Activated CD8-positive, alpha-beta T cell treated with anti-CD3 and anti-CD28 coated beads for 36 hours (primary cell): ENCODE data around the gene IL5. TPM values are rescaled to one million over a fixed set of nuclear protein-coding genes. Genes with fewer than 3 reads are reported as not detected.
A peak's percentile ranks its signal among the peaks of the same experiment; 100 is the strongest.

Experiments used
- ATAC-seq: fragments of 200-7000 bp; cut with Tn5 transposase; one replicate; pipeline ENCODE4 v1.10.0; 2021; ENCODE audit warnings: mild to moderate bottlenecking, moderate library complexity
- CTCF ChIA-PET: fragments of 350-600 bp; sonication (Branson Sonifier 250); formaldehyde crosslinking; loops from one replicate; lab custom pipeline; 2021; ENCODE audit warnings: antibody characterized with exemption; lab: Charles Lee
- POLR2A ChIA-PET: fragments of 350-600 bp; sonication (Branson Sonifier 250); formaldehyde crosslinking; loops from one replicate; lab custom pipeline; 2021; ENCODE audit warnings: antibody characterized with exemption; lab: Charles Lee
- DNase-seq: peaks from one replicate; pipeline ENCODE4 v3.0.0-alpha.2; 2020
- H3K27ac Mint-ChIP-seq: one replicate; pipeline ENCODE4 v1.8.0; 2021; ENCODE audit warnings: mild to moderate bottlenecking, mixed read lengths
- H3K27me3 Mint-ChIP-seq: one replicate; pipeline ENCODE4 v1.8.0; 2021; ENCODE audit warnings: mixed read lengths
- H3K36me3 Mint-ChIP-seq: one replicate; pipeline ENCODE4 v1.8.0; 2021; ENCODE audit warnings: low read depth, mixed read lengths
- H3K4me1 Mint-ChIP-seq: one replicate; pipeline ENCODE4 v1.8.0; 2021; ENCODE audit warnings: low read depth, mixed read lengths
- H3K4me3 Mint-ChIP-seq: one replicate; pipeline ENCODE4 v1.8.0; 2021; ENCODE audit warnings: mild to moderate bottlenecking, moderate library complexity, mixed read lengths
- H3K9me3 Mint-ChIP-seq: one replicate; pipeline ENCODE4 v1.8.0; 2021; ENCODE audit warnings: mixed read lengths
- intact Hi-C: fragments of 100-400 bp; cut with micrococcal nuclease; formaldehyde crosslinking; loops from one replicate; pipeline ENCODE4 v1.10.0; 2022
- total RNA-seq, 2 experiments: library from RNA; stranded (reverse); gene quantifications; one replicate each; pipeline ENCODE4 v1.2.3, GENCODE V29; 2021
- TF ChIP-seq, protein P1 (sequence below): fragments of 200-600 bp; IDR thresholded peaks from one replicate; pipeline ENCODE4 v1.8.0; 2022; ENCODE audit warnings: antibody characterized with exemption, mild to moderate bottlenecking

The IL5 gene
- total RNA-seq, 2 experiments from 2014 or later = 1.6 to 1.7 TPM

DNA sequence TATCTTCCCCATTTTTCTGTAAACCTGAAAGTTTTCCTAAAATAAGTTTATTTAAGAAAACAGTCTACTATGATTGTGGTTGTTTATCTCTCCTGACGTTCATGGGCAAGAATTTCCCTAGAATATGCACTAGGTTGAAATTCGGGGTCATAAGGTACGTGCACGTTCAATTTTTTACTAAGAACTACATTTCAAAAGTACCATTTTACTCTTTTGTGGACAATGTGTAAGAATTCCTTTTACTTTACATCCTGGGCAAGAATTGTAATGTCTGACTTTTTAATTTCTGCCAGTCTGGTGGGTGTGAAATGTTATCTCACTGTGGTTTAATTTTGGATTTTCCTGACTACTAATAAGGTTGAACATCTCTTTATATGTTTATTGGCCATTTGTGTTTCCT lies 12.4 kb downstream of the IL5 start:
- no peaks in the 10 kb centered on the region for H3K36me3 Mint-ChIP-seq
- POLR2A ChIA-PET = no interaction called here
- H3K27me3 Mint-ChIP-seq = peaks cover 14% of the 10 kb centered on the region
- no peak overlapping the region for H3K4me3 Mint-ChIP-seq
- no peak for ATAC-seq
- TF ChIP-seq, protein P1, sequence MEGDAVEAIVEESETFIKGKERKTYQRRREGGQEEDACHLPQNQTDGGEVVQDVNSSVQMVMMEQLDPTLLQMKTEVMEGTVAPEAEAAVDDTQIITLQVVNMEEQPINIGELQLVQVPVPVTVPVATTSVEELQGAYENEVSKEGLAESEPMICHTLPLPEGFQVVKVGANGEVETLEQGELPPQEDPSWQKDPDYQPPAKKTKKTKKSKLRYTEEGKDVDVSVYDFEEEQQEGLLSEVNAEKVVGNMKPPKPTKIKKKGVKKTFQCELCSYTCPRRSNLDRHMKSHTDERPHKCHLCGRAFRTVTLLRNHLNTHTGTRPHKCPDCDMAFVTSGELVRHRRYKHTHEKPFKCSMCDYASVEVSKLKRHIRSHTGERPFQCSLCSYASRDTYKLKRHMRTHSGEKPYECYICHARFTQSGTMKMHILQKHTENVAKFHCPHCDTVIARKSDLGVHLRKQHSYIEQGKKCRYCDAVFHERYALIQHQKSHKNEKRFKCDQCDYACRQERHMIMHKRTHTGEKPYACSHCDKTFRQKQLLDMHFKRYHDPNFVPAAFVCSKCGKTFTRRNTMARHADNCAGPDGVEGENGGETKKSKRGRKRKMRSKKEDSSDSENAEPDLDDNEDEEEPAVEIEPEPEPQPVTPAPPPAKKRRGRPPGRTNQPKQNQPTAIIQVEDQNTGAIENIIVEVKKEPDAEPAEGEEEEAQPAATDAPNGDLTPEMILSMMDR = no peak
- H3K4me1 Mint-ChIP-seq = peaks cover 28% of the 10 kb centered on the region
- H3K9me3 Mint-ChIP-seq = no peaks in the 10 kb centered on the region
- no peak for DNase-seq
- H3K27ac Mint-ChIP-seq = no peak overlapping the region
- intact Hi-C loops = no loop called here
- CTCF ChIA-PET = interaction anchor here (1.1 to 2.0 kb wide), 3 partner anchors 14 to 298 kb away, joined by 3 to 4 read pairs (median 4); no protein-coding TSS in a partner anchor

DNA sequence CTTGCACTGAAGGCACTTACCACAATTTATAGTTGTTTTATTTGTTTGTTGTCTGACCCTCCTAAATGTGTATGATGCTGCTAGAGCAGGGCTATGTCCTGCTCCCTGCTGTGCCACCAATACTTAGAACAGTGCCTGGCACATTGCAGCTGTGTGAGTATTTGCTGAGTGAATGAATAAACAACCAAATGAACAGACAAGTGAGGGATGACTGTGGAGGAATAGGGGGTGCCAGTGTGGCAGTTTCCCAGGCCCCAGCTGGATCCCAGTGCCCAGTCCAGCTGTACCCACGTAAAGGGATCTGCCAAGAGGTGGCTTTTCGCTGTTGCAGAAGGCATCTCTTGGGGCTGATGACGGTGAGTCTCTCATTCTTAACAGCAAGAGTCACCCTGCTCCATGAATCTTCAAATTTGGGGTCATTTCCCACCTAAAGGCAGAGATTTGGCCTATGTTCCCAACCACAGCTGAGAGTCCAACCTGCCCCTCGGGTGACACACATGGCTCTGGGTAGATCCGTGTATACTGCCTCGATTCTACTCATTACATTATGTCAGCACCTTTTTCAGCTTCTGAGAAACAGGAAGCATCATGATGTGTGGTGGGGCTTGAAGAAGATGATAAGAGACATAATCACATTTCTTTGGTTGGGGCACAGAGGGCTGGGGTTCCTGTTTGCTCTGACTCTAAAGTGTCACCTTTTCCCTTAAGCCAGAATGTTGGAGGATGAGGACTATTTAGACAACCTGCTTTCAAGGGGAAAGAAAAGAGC lies 14.3 kb downstream of the IL5 start:
- H3K4me3 Mint-ChIP-seq = no peak overlapping the region

DNA sequence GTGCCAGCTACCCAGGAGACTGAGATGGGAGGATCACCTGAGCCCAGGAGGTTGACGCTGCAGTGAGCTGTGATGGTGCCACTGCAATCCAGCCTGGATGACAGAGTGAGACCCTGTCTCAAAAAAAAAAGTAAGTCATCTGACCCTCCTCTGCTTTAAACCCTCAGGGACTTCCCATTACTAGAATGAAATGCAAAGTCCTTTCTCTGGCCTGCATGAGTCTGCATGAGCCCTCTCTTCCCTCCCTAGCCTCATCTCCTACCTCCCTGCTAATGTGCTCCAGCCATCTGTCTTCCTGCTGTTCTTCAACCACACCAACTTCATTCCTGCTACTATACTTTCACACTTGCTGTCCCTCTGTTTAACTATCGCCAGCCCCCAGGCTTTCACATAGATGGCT lies 15.3 kb downstream of the IL5 start:
- TF ChIP-seq, protein P1 = no peak
- Mint-ChIP-seq H3K36me3 (peaks cover 1% of the 10 kb centered on the region), H3K4me3 (no peak overlapping the region), H3K27me3 (peaks cover 2% of the 10 kb centered on the region), H3K9me3 (no peaks in the 10 kb centered on the region), H3K4me1 (peaks cover 46% of the 10 kb centered on the region), H3K27ac (no peak overlapping the region)
- no peak for DNase-seq
- ATAC-seq = no peak
- ChIA-PET POLR2A (interaction anchor here (0.6 kb wide), 1 partner anchor 29 kb away, joined by 4 read pairs; the partner anchor contains the start of gene RAD50), CTCF (interaction anchor here (0.9 to 5.6 kb wide), 25 partner anchors 10 to 355 kb away, joined by 3 to 62 read pairs (median 8); no protein-coding TSS in a partner anchor)
- intact Hi-C loops = loop anchor here (5.0 to 10.0 kb wide), 3 partner anchors 94 to 187 kb away; no protein-coding TSS in a partner anchor

More for the DNA sequence above, 14.3 kb downstream of the IL5 start:
- ATAC-seq = peak; percentile 64
- DNase-seq = peak; percentile 38
- H3K4me1 Mint-ChIP-seq = peaks cover 46% of the 10 kb centered on the region
- ChIA-PET CTCF (interaction anchor here (1.2 to 5.6 kb wide), 7 partner anchors 9 to 300 kb away, joined by 3 to 62 read pairs (median 31); no protein-coding TSS in a partner anchor), POLR2A (interaction anchor here (0.6 to 1.2 kb wide), 3 partner anchors 13 to 39 kb away, joined by 3 to 4 read pairs (median 3); partner anchors contain the start of genes IRF1 and RAD50)
- TF ChIP-seq, protein P1 = no peak
- peak overlapping the region; percentile 35 for H3K27ac Mint-ChIP-seq
- H3K36me3 Mint-ChIP-seq = peaks cover 1% of the 10 kb centered on the region
- peaks cover 2% of the 10 kb centered on the region for H3K27me3 Mint-ChIP-seq
- intact Hi-C loops = loop anchor here (5.0 to 10.0 kb wide), 3 partner anchors 93 to 186 kb away; no protein-coding TSS in a partner anchor
- H3K9me3 Mint-ChIP-seq = no peaks in the 10 kb centered on the region

DNA sequence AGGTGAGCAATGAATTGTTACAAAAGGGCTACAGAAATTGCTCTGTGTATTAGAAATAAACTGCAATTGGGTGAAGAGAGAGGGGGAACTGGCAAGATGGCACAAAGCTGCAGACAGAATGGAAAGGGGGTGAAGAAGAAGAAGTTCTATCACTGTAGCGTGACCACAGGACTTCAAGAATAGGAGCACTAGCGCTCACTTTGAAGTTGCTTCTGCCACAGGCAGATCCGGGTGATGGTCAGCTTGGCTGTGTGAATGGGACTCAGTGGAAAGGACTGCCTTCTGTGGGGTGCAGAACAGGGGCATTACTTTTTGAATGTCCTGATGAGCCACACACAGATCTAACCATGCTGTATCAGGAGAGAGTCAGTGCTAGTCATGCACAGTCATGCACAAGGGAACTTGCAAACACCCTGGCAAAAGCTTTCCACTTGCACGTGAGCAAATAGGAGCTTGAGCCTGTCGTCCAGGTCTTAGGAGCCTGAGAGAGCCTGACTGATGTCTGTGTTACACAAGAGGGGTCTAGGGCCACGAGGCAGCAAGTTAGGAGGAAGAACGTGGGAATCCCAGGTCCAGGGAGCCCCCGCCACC lies 16.3 kb downstream of the IL5 start:
- peaks cover 46% of the 10 kb centered on the region for H3K4me1 Mint-ChIP-seq

More for the DNA sequence above, 16.3 kb downstream of the IL5 start:
- H3K9me3 Mint-ChIP-seq = no peaks in the 10 kb centered on the region
- ChIA-PET POLR2A (interaction anchor here (0.5 to 1.7 kb wide), 3 partner anchors 225 to 615 kb away, joined by 3 to 4 read pairs (median 4); no protein-coding TSS in a partner anchor), CTCF (interaction anchor here (0.6 to 5.6 kb wide), 53 partner anchors 11 to 498 kb away, joined by 3 to 62 read pairs (median 5); partner anchors contain the start of genes RAD50 and SOWAHA)
- ATAC-seq (no peak), DNase-seq (no peak)
- no peak overlapping the region for H3K4me3 Mint-ChIP-seq
- H3K27me3 Mint-ChIP-seq = peaks cover 2% of the 10 kb centered on the region
- H3K36me3 Mint-ChIP-seq = peaks cover 1% of the 10 kb centered on the region
- no peak overlapping the region for H3K27ac Mint-ChIP-seq
- intact Hi-C loops = loop anchor here (1.0 to 10.0 kb wide), 4 partner anchors 95 to 293 kb away; no protein-coding TSS in a partner anchor
- TF ChIP-seq, protein P1 = peak; percentile 33
